H9 (cell line): Measurements from ENCODE around the gene EZH2. TPM values are rescaled to one million over a fixed set of nuclear protein-coding genes. Genes with fewer than 3 reads are reported as not detected.

ENCODE experiments used
- DNase-seq: peaks from one replicate; pipeline ENCODE4 v3.0.0-alpha.2; 2017
- H2AFZ ChIP-seq: one replicate; pipeline ENCODE4 v1.6.1; 2013; ENCODE audit warnings: mild to moderate bottlenecking, low read length, control low read depth, moderate library complexity
- H2AK5ac ChIP-seq: 2 replicates; pipeline ENCODE4 v1.6.1; 2013; ENCODE audit warnings: low read length, control low read depth, mixed read lengths; ENCODE audit not compliant: insufficient read length
- H2BK120ac ChIP-seq: one replicate; pipeline ENCODE4 v1.6.1; 2013; ENCODE audit warnings: low read depth, mild to moderate bottlenecking, low read length, control low read depth, inconsistent platforms; ENCODE audit not compliant: poor library complexity, severe bottlenecking
- H2BK12ac ChIP-seq: 2 replicates; pipeline ENCODE4 v1.6.1; 2013; ENCODE audit warnings: low read length, control low read depth, mixed read lengths, low read depth; ENCODE audit not compliant: insufficient read length
- H2BK15ac ChIP-seq: 2 replicates; pipeline ENCODE4 v1.6.1; 2013; ENCODE audit warnings: low read depth, low read length, control low read depth
- H2BK20ac ChIP-seq: one replicate; pipeline ENCODE4 v1.6.1; 2013; ENCODE audit warnings: low read depth, mild to moderate bottlenecking, low read length, control low read depth, inconsistent platforms; ENCODE audit not compliant: poor library complexity, severe bottlenecking
- H2BK5ac ChIP-seq: 2 replicates; pipeline ENCODE4 v1.6.1; 2013; ENCODE audit warnings: low read length, control low read depth, mixed read lengths; ENCODE audit not compliant: insufficient read length
- H3K14ac ChIP-seq: 2 replicates; pipeline ENCODE4 v1.6.1; 2013; ENCODE audit warnings: low read length, control low read depth; ENCODE audit not compliant: insufficient read depth
- H3K18ac ChIP-seq: 2 replicates; pipeline ENCODE4 v1.6.1; 2013; ENCODE audit warnings: low read depth, mild to moderate bottlenecking, mixed read lengths, low read length, control low read depth; ENCODE audit not compliant: insufficient read length
- H3K23ac ChIP-seq: 2 replicates; pipeline ENCODE4 v1.6.1; 2013; ENCODE audit warnings: low read length, control low read depth, mixed read lengths, low read depth; ENCODE audit not compliant: insufficient read length
- H3K23me2 ChIP-seq: 2 replicates; pipeline ENCODE4 v1.6.1; 2013; ENCODE audit warnings: low read depth, mild to moderate bottlenecking, mixed read lengths, low read length, control low read depth; ENCODE audit not compliant: insufficient read length, poor library complexity, severe bottlenecking
- H3K27ac ChIP-seq: 2 replicates; pipeline ENCODE4 v1.5.1; 2013; ENCODE audit warnings: low read length, control low read depth, mixed read lengths, low read depth; ENCODE audit not compliant: insufficient read length
- H3K27me3 ChIP-seq: 2 replicates; pipeline ENCODE4 v1.6.1; 2013; ENCODE audit warnings: low read length, control low read depth, inconsistent platforms; ENCODE audit not compliant: insufficient read depth
- H3K4ac ChIP-seq: 2 replicates; pipeline ENCODE4 v1.6.1; 2013; ENCODE audit warnings: low read depth, mild to moderate bottlenecking, control low read depth, inconsistent platforms, low read length, moderate library complexity
- H3K4me1 ChIP-seq: 2 replicates; pipeline ENCODE4 v1.6.1; 2013; ENCODE audit warnings: low read length, control low read depth, inconsistent platforms; ENCODE audit not compliant: insufficient read depth
- H3K4me2 ChIP-seq: 2 replicates; pipeline ENCODE4 v1.6.1; 2013; ENCODE audit warnings: low read length, control low read depth, mixed read lengths; ENCODE audit not compliant: insufficient read length, insufficient read depth
- H3K56ac ChIP-seq: 2 replicates; pipeline ENCODE4 v1.6.1; 2013; ENCODE audit warnings: low read depth, mild to moderate bottlenecking, mixed read lengths, low read length, control low read depth; ENCODE audit not compliant: insufficient read length
- H3K79me1 ChIP-seq: 2 replicates; pipeline ENCODE4 v1.6.1; 2013; ENCODE audit warnings: low read depth, mild to moderate bottlenecking, moderate library complexity, low read length, control low read depth, inconsistent platforms; ENCODE audit not compliant: insufficient read depth, poor library complexity, severe bottlenecking
- H3K79me2 ChIP-seq: 2 replicates; pipeline ENCODE4 v1.6.1; 2013; ENCODE audit warnings: low read length, control low read depth, inconsistent platforms; ENCODE audit not compliant: insufficient read depth
- H3K9ac ChIP-seq: 2 replicates; pipeline ENCODE4 v1.6.1; 2013; ENCODE audit warnings: low read length, control low read depth, mixed read lengths; ENCODE audit not compliant: insufficient read length; ENCODE audit errors: extremely low read depth
- H3K9me3 ChIP-seq: one replicate; pipeline ENCODE4 v1.6.1; 2013; ENCODE audit warnings: low read depth, low read length, inconsistent platforms; ENCODE audit not compliant: control insufficient read depth
- H3T11ph ChIP-seq: one replicate; pipeline ENCODE4 v1.6.1; 2013; ENCODE audit warnings: mild to moderate bottlenecking, low read length, control low read depth, inconsistent platforms
- H4K20me1 ChIP-seq: one replicate; pipeline ENCODE4 v1.6.1; 2013; ENCODE audit not compliant: control insufficient read depth, insufficient read length, insufficient read depth
- H4K5ac ChIP-seq: 2 replicates; pipeline ENCODE4 v1.6.1; 2013; ENCODE audit warnings: low read depth, mild to moderate bottlenecking, mixed read lengths, low read length, control low read depth; ENCODE audit not compliant: insufficient read length
- H4K8ac ChIP-seq: replicated peaks from 2 replicates; pipeline ENCODE4 v1.6.1; 2013; ENCODE audit warnings: low read length, control low read depth, mixed read lengths, low read depth; ENCODE audit not compliant: insufficient read length
- H4K91ac ChIP-seq: 2 replicates; pipeline ENCODE4 v1.6.1; 2013; ENCODE audit warnings: low read depth, mild to moderate bottlenecking, moderate library complexity, mixed read lengths, low read length, control low read depth; ENCODE audit not compliant: insufficient read length
- H3K27ac Mint-ChIP-seq, 3 experiments: 2 replicates in 2 of 3; 3 replicates in 1 of 3; pipeline ENCODE4 v1.8.0; 2020 to 2021; ENCODE audit warnings: mixed read lengths in 3 of 3, mild to moderate bottlenecking in 1 of 3, moderate library complexity in 1 of 3
- H3K27me3 Mint-ChIP-seq: 2 replicates; pipeline ENCODE4 v1.8.0; 2021; ENCODE audit warnings: low read depth, mild to moderate bottlenecking, moderate library complexity, mixed read lengths
- H3K36me3 Mint-ChIP-seq, 3 experiments: 2 replicates in 2 of 3; 3 replicates in 1 of 3; pipeline ENCODE4 v1.8.0; 2020 to 2021; ENCODE audit warnings: low read depth in 3 of 3, mixed read lengths in 3 of 3; ENCODE audit not compliant: insufficient read depth in 1 of 3
- H3K4me1 Mint-ChIP-seq, 2 experiments: 2 replicates each; pipeline ENCODE4 v1.8.0; 2020; ENCODE audit warnings: mixed read lengths in 2 of 2
- H3K4me3 Mint-ChIP-seq, 2 experiments: 2 replicates in 1 of 2; 3 replicates in 1 of 2; pipeline ENCODE4 v1.8.0; 2020 to 2021; ENCODE audit warnings: mild to moderate bottlenecking in 2 of 2, mixed read lengths in 2 of 2, moderate library complexity in 1 of 2
- H3K9me3 Mint-ChIP-seq, 2 experiments: 2 replicates in 1 of 2; 3 replicates in 1 of 2; pipeline ENCODE4 v1.8.0; 2020; ENCODE audit warnings: mild to moderate bottlenecking in 2 of 2, mixed read lengths in 2 of 2, moderate library complexity in 1 of 2
- CTCF ChIP-seq: fragments of 200-600 bp; sonication (generic); conservative IDR thresholded peaks from 3 replicates; pipeline ENCODE4 v1.8.0; 2021; ENCODE audit warnings: antibody characterized with exemption, mild to moderate bottlenecking
- WGBS: extraction: QIAGEN DNeasy Blood & Tissue Kit; methylation state at CpG from one replicate; pipeline ENCODE4 v1.1.7; 2013; ENCODE audit warnings: missing lambda C conversion rate, low lambda C conversion rate, mixed read lengths; ENCODE audit not compliant: insufficient read length; ENCODE audit errors: extremely low coverage; 5-methylcytosine and 5-hydroxymethylcytosine counted together
- total RNA-seq: library from RNA; stranded (reverse); gene quantifications from 2 replicates; pipeline ENCODE4 v1.2.1, GENCODE V29; 2021

EZH2 gene
- total RNA-seq, 1 experiment from 2014 or later, result 41.3 TPM

- Histone ChIP-seq H4K8ac (no peak overlapping the region), H3T11ph (no peak overlapping the region), H2BK5ac (no peak overlapping the region), H3K23me2 (no peaks in the 10 kb centered on the region), H3K79me1 (no peaks in the 10 kb centered on the region), H3K9ac (no peak overlapping the region), H3K4me2 (no peak overlapping the region), H3K79me2 (no peaks in the 10 kb centered on the region), H2BK20ac (no peak overlapping the region), H3K27ac (no peak overlapping the region), H3K4me1 (peaks cover 5% of the 10 kb centered on the region), H3K23ac (no peak overlapping the region), H4K20me1 (no peaks in the 10 kb centered on the region), H3K56ac (no peak overlapping the region), H2BK15ac (no peak overlapping the region), H4K91ac (no peak overlapping the region), H2AFZ (no peak overlapping the region), H3K9me3 (no peaks in the 10 kb centered on the region), H2AK5ac (no peak overlapping the region), H2BK120ac (no peak overlapping the region), H2BK12ac (no peak overlapping the region), H3K14ac (no peak overlapping the region), H3K18ac (no peak overlapping the region), H3K4ac (no peak overlapping the region), H3K27me3 (no peaks in the 10 kb centered on the region), H4K5ac (no peak overlapping the region)
- DNase-seq, result no peak
- peak overlapping the region; percentile 29 to 64 (median 30); a peak in 5 of 7 replicates for H3K27ac Mint-ChIP-seq
- no peak for TF ChIP-seq CTCF
- WGBS, result no CpG with 5 or more reads among the region's 10 CpGs
- no peak overlapping the region for H3K4me3 Mint-ChIP-seq
- H3K27me3 Mint-ChIP-seq, result no peaks in the 10 kb centered on the region
- peaks cover 44 to 72% (median 65%) of the 10 kb centered on the region in 3 experiments for H3K36me3 Mint-ChIP-seq
- H3K9me3 Mint-ChIP-seq, result peaks cover 5 to 12% of the 10 kb centered on the region in 2 experiments; a peak in 4 of 5 replicates
- H3K4me1 Mint-ChIP-seq, result peaks cover 17 to 19% of the 10 kb centered on the region in 2 experiments
Observed at GRCh38 chr7:148802101-148802493, 82.0 kb downstream of the EZH2 start.
